Panc1 (cell line): Measurements from ENCODE around the gene FBLIM1. TPM values are rescaled to one million over a fixed set of nuclear protein-coding genes. Genes with fewer than 3 reads are reported as not detected.

Experiments
- ATAC-seq: fragments of 200-7000 bp; cut with Tn5 transposase; 2 replicates; pipeline ENCODE4 v1.9.1; 2020; ENCODE audit warnings: mild to moderate bottlenecking, moderate library complexity
- BruUV-seq: library from RNA; stranded (reverse); fragments of 400-500 nt; replicated peaks from 2 replicates; lab custom pipeline; 2021; lab: Mats Ljungman, UMichigan
- CTCF ChIA-PET: fragments of 300-600 bp; sonication (Branson Sonifier 250); formaldehyde crosslinking; loops from one replicate; lab custom pipeline; 2022; ENCODE audit warnings: antibody characterized with exemption; lab: Charles Lee
- POLR2A ChIA-PET: fragments of 300-600 bp; sonication (Branson Sonifier 250); formaldehyde crosslinking; loops from one replicate; lab custom pipeline; 2022; ENCODE audit warnings: antibody characterized with exemption; lab: Charles Lee
- DNase-seq: peaks from one replicate; pipeline ENCODE4 v3.0.0-alpha.2; 2010; ENCODE audit warnings: low read depth, low spot score
- H3K27ac ChIP-seq: 2 replicates; pipeline ENCODE4 v1.5.1; 2011; ENCODE audit warnings: mild to moderate bottlenecking, low read length, inconsistent platforms
- H3K27me3 ChIP-seq: fragments of 200-500 bp; sonication (Bioruptor generic); 2 replicates; pipeline ENCODE4 v1.6.0; 2014; ENCODE audit warnings: low read length, inconsistent platforms; ENCODE audit not compliant: control insufficient read depth, insufficient read depth
- H3K36me3 ChIP-seq: fragments of 200-500 bp; sonication (Bioruptor generic); 2 replicates; pipeline ENCODE4 v1.5.1; 2014; ENCODE audit warnings: inconsistent platforms, mild to moderate bottlenecking, low read length, moderate library complexity; ENCODE audit not compliant: control insufficient read depth, insufficient read depth
- H3K4me1 ChIP-seq: 2 replicates; pipeline ENCODE4 v1.5.1; 2011; ENCODE audit warnings: inconsistent platforms, mild to moderate bottlenecking, low read length, moderate library complexity; ENCODE audit not compliant: control insufficient read depth, insufficient read depth
- H3K4me3 ChIP-seq, 2 experiments: 2 replicates each; pipeline ENCODE4 v1.5.1; 2011 to 2012; ENCODE audit warnings: low read depth in 2 of 2, low read length in 2 of 2, mild to moderate bottlenecking in 2 of 2, inconsistent platforms in 1 of 2, moderate library complexity in 1 of 2
- H3K9me3 ChIP-seq: fragments of 200-500 bp; sonication (Bioruptor generic); 2 replicates; pipeline ENCODE4 v1.5.1; 2014; ENCODE audit warnings: low read depth, mild to moderate bottlenecking, inconsistent platforms, low read length, moderate library complexity; ENCODE audit not compliant: control insufficient read depth, insufficient read depth
- POLR2AphosphoS5 ChIP-seq: IDR thresholded peaks from 2 replicates; pipeline ENCODE4 v1.6.1; 2012; ENCODE audit warnings: mild to moderate bottlenecking, low read depth, low read length, moderate library complexity
- SIN3A ChIP-seq: IDR thresholded peaks from 2 replicates; pipeline ENCODE4 v1.6.1; 2012; ENCODE audit warnings: low read depth, mild to moderate bottlenecking, low read length, moderate library complexity, borderline replicate concordance; ENCODE audit not compliant: insufficient read depth
- TCF7L2 ChIP-seq: IDR thresholded peaks from 2 replicates; pipeline ENCODE4 v1.6.1; 2011; ENCODE audit warnings: mild to moderate bottlenecking, low read depth, low read length, inconsistent platforms
- in situ Hi-C: cut with HindIII; loops from 2 replicates; pipeline ENCODE4 v1.10.0; 2016; ENCODE audit warnings: low sequenced_read_pairs, low pct_unique_long_range_greater_than_20kb
- intact Hi-C: fragments of 100-400 bp; cut with micrococcal nuclease; formaldehyde crosslinking; loops from one replicate; pipeline ENCODE4 v1.10.0; 2022; ENCODE audit not compliant: unreplicated experiment
- total RNA-seq: library from RNA; stranded (reverse); gene quantifications from one replicate; pipeline ENCODE4 v1.2.1, GENCODE V29; 2021; ENCODE audit not compliant: unreplicated experiment
- TF ChIP-seq, protein P1 (sequence below), 2 experiments: IDR thresholded peaks; 2 replicates each; pipeline ENCODE4 v1.6.1; 2011 to 2012; ENCODE audit warnings: low read depth in 2 of 2, control low read depth in 1 of 2, low read length in 1 of 2, mild to moderate bottlenecking in 1 of 2, moderate library complexity in 1 of 2; ENCODE audit not compliant: insufficient read depth in 1 of 2
- TF ChIP-seq, protein P2 (sequence below): fragments of 450-650 bp; IDR thresholded peaks from 2 replicates; pipeline ENCODE4 v1.5.1; 2017; ENCODE audit warnings: mild to moderate bottlenecking

The FBLIM1 gene
- total RNA-seq, 1 experiment from 2014 or later: 4.3 TPM

GRCh38 chr1:15788624-15789301, 30.2 kb downstream of the FBLIM1 start:
- ChIA-PET POLR2A (no interaction called here), CTCF (interaction anchor here (0.6 kb wide), 2 partner anchors 33 to 71 kb away, joined by 5 to 6 read pairs; no protein-coding TSS in a partner anchor)
- TF ChIP-seq, protein P1, sequence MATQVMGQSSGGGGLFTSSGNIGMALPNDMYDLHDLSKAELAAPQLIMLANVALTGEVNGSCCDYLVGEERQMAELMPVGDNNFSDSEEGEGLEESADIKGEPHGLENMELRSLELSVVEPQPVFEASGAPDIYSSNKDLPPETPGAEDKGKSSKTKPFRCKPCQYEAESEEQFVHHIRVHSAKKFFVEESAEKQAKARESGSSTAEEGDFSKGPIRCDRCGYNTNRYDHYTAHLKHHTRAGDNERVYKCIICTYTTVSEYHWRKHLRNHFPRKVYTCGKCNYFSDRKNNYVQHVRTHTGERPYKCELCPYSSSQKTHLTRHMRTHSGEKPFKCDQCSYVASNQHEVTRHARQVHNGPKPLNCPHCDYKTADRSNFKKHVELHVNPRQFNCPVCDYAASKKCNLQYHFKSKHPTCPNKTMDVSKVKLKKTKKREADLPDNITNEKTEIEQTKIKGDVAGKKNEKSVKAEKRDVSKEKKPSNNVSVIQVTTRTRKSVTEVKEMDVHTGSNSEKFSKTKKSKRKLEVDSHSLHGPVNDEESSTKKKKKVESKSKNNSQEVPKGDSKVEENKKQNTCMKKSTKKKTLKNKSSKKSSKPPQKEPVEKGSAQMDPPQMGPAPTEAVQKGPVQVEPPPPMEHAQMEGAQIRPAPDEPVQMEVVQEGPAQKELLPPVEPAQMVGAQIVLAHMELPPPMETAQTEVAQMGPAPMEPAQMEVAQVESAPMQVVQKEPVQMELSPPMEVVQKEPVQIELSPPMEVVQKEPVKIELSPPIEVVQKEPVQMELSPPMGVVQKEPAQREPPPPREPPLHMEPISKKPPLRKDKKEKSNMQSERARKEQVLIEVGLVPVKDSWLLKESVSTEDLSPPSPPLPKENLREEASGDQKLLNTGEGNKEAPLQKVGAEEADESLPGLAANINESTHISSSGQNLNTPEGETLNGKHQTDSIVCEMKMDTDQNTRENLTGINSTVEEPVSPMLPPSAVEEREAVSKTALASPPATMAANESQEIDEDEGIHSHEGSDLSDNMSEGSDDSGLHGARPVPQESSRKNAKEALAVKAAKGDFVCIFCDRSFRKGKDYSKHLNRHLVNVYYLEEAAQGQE (IDR thresholded peaks at IDR 0.05; ENCODE audit: insufficient read depth in 1 of 2, low read depth in 2 of 2, low read length in 1 of 2): no peak
- TF ChIP-seq SIN3A (no peak), POLR2AphosphoS5 (no peak), TCF7L2 (no peak)
- TF ChIP-seq, protein P2, sequence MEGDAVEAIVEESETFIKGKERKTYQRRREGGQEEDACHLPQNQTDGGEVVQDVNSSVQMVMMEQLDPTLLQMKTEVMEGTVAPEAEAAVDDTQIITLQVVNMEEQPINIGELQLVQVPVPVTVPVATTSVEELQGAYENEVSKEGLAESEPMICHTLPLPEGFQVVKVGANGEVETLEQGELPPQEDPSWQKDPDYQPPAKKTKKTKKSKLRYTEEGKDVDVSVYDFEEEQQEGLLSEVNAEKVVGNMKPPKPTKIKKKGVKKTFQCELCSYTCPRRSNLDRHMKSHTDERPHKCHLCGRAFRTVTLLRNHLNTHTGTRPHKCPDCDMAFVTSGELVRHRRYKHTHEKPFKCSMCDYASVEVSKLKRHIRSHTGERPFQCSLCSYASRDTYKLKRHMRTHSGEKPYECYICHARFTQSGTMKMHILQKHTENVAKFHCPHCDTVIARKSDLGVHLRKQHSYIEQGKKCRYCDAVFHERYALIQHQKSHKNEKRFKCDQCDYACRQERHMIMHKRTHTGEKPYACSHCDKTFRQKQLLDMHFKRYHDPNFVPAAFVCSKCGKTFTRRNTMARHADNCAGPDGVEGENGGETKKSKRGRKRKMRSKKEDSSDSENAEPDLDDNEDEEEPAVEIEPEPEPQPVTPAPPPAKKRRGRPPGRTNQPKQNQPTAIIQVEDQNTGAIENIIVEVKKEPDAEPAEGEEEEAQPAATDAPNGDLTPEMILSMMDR: no peak
- no TSS peak for BruUV-seq
- no peaks in the 10 kb centered on the region for H3K9me3 ChIP-seq
- DNase-seq (no peak), ATAC-seq (no peak)
- peaks cover 9% of the 10 kb centered on the region for H3K4me1 ChIP-seq
- no peaks in the 10 kb centered on the region for H3K36me3 ChIP-seq
- no peaks in the 10 kb centered on the region for H3K27me3 ChIP-seq
- no peak overlapping the region for H3K27ac ChIP-seq
- in situ Hi-C loops: no loop called here
- intact Hi-C loops: no loop called here
- H3K4me3 ChIP-seq: no peak overlapping the region

- POLR2A ChIA-PET: interaction anchor here (0.6 kb wide), 2 partner anchors 36 to 130 kb away, joined by 3 to 10 read pairs; no protein-coding TSS in a partner anchor
These were observed 37.5 kb downstream of the FBLIM1 start for GRCh38 chr1:15796086-15796462.

More at GRCh38 chr1:15796086-15796462, 37.5 kb downstream of the FBLIM1 start:
- CTCF ChIA-PET: interaction anchor here (0.5 kb wide), 1 partner anchor 63 kb away, joined by 5 read pairs; no protein-coding TSS in a partner anchor
- in situ Hi-C loops: no loop called here
- DNase-seq (no peak), ATAC-seq (no peak)
- BruUV-seq: no TSS peak
- Histone ChIP-seq H3K4me1 (peaks cover 72% of the 10 kb centered on the region), H3K4me3 (no peak overlapping the region), H3K27me3 (no peaks in the 10 kb centered on the region), H3K36me3 (no peaks in the 10 kb centered on the region), H3K9me3 (no peaks in the 10 kb centered on the region), H3K27ac (peak overlapping the region; percentile 93)
- intact Hi-C loops: loop anchor here (10.0 kb wide), 1 partner anchor 199 kb away; no protein-coding TSS in a partner anchor
- no peak for TF ChIP-seq POLR2AphosphoS5
- TF ChIP-seq, protein P2: no peak
- TF ChIP-seq SIN3A: no peak
